HG02973 (cell line): ENCODE data around the gene PRPF18.
A peak's percentile ranks its signal among the peaks of the same experiment; 100 is the strongest.
"Not testable (repeated sequence)": the region's sequence is repeated elsewhere in the genome, so short reads cannot be mapped to it uniquely, and the experiment has no call there.

Experiments
- ATAC-seq: cut with Tn5 transposase; IDR thresholded peaks from one replicate; pipeline ENCODE4 v1.9.1; 2021; ENCODE audit warnings: moderate library complexity; ENCODE audit not compliant: unreplicated experiment

PRPF18 gene, protein sequence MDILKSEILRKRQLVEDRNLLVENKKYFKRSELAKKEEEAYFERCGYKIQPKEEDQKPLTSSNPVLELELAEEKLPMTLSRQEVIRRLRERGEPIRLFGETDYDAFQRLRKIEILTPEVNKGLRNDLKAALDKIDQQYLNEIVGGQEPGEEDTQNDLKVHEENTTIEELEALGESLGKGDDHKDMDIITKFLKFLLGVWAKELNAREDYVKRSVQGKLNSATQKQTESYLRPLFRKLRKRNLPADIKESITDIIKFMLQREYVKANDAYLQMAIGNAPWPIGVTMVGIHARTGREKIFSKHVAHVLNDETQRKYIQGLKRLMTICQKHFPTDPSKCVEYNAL

DNA sequence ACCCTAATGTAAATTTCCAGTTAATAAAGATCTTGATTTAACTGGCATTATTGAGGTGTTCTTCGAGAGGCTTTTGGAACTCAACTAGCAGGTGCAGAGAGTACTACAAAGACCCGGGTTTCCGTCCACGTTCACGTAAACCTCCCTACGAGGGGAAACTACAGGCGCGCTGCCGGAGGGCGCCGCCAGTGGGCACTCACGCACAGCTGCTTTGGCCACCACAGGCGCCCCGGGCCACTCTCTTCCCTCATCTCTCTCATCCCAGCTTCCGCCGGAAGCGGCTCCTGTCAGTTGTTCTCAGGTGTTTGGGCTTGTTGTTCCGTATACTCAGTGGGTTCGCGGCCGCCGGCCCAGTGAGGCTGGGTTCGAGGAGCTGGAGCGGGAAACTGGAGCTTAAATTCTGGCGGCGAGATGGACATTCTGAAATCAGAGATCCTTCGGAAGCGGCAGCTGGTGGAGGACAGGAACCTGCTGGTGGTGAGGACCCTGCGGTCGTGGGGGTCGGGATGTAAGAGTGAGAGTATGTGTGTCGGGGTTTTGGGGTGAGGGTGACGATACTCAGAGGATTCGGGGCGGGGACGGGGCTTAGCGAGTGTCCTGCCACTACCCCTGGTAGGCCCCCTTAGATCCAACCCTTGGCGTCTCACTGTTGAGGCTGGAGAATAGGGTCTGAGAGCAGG, at the start of gene PRPF18:
PRPF18 (plus strand) TSS at position 290 of the 680 bp plus-strand sequence; CDS start at position 412, 122 bp downstream.
- peak; percentile 99 for ATAC-seq

DNA sequence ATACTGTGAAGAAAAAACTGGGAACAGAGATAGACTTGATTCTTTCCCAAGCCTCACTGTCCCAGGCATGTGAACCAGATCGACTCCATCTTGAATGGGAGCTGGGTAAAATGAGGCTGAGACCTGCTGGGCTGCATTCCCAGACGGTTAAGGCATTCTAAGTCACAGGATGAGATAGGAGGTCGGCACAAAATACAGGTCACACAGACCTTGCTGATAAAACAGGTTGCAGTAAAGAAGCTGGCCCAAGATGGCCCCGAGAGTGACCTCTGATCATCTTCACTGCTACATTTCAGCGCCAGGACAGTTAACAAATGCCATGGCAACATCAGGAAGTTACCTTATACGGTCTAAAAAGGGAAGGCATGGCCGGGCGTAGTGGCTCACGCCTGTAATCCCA, 48.8 kb upstream of the PRPF18 start:
- not testable (repeated sequence) for ATAC-seq

DNA sequence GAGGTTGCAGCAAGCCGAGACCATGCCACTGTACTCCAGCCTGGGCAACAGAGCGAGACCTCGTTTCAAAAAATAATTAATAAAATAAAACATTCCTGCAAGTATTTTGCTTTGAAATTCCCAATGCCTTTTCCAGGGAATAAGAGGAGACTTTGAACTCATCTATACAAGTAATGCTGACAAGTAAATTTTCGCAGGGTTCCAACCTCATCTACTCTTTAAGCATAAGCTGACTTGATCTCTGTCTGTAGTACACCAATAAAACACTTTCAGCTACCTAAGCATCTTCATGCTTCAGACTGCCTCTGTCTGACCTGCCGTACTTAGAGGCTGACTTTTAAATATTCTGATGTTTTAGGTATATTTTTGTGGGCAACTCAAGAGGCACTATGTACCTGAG, 44.2 kb upstream of the PRPF18 start:
- no peak for ATAC-seq

DNA sequence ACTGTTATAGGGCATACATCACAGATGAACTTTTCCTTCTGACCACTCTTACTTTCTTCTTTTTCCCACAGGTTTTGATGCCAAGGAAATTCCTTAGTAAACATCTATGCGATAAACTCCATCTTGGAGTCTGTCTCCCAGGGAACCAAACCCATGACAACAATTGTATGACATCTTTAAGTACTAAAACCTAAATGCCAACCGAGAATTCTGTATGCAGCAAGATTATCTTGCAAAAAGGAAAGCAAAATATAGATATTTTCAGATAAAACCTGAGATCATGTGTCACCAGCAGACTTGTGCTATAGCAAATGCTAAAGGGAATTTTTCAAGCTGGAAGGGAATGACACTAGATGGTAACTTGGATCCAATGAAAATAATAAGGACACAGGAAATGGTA, 36.0 kb upstream of the PRPF18 start:
- ATAC-seq: no peak

DNA sequence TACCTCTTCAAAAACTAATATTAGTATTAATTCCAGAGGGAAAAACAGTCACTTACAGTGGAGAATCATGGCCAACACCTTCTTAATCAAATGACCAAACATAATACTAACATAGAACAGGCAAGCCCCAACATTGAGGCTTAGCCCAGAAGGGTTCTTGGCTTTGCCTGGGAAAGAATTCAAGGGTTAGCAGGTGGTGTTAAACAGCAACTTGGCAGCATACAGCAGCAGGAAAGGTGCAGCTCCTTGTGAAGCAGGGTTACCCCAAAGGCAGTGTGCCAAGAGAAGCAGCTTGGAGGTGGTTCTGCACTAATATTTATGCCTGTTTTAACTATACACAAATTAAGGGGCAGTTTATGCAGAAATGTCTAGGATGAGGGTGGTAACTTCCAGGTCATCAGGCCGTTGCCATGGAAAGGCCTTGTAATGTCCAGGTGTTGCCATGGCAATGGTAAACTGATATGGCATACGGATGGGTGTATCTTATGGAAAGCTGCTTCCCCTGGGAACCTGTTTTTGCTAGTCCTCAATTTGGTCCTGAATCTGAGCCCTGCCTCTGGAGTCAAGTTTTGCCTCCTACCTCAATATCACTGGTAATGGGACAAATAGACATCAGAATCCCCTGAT, 30.8 kb upstream of the PRPF18 start:
- ATAC-seq: no peak

DNA sequence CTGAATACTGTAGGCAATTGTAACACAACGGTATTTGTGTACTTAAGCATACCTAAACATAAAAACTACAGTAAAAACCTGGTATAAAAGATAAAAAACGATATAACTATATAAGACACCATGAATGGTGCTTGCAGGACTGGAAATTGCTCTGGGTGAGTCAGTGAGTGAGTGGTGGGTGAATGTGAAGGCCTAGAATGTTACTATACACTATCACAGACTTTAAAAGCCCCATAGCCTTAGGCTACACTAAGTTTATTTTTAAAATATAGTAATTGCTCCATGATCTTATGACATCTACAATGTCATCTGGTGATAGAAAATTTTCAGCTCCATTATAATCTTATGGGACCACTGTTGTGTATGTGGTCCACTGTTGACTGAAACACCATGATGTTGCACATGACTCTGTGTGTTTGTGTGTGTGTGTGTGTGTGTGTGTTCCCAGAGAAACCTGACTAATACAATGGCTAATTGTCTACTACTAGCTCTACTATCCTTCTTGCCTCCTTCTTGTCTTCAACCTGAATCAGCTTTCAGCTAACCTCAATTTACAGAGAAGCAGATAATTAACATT, 27.6 kb upstream of the PRPF18 start:
- ATAC-seq: no peak

DNA sequence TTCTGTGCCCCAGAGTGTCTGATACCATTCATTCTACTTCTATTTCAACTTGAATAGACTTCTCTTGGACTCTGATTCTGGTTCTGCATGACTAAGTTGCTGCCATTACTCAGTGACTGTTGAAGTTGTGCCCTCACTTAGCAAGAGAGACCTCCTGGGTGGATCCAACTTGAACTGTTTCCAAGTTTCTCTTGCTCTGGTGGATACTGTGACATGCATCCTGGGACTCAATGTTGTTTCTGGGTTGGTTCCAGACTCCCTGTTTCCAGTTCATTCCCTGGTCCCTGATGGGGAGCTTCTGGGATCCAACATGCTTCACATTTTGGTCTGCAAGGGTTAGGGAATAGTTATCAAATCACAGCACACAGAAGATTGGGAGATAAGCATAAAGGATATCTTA, 26.2 kb upstream of the PRPF18 start:
- no peak for ATAC-seq

DNA sequence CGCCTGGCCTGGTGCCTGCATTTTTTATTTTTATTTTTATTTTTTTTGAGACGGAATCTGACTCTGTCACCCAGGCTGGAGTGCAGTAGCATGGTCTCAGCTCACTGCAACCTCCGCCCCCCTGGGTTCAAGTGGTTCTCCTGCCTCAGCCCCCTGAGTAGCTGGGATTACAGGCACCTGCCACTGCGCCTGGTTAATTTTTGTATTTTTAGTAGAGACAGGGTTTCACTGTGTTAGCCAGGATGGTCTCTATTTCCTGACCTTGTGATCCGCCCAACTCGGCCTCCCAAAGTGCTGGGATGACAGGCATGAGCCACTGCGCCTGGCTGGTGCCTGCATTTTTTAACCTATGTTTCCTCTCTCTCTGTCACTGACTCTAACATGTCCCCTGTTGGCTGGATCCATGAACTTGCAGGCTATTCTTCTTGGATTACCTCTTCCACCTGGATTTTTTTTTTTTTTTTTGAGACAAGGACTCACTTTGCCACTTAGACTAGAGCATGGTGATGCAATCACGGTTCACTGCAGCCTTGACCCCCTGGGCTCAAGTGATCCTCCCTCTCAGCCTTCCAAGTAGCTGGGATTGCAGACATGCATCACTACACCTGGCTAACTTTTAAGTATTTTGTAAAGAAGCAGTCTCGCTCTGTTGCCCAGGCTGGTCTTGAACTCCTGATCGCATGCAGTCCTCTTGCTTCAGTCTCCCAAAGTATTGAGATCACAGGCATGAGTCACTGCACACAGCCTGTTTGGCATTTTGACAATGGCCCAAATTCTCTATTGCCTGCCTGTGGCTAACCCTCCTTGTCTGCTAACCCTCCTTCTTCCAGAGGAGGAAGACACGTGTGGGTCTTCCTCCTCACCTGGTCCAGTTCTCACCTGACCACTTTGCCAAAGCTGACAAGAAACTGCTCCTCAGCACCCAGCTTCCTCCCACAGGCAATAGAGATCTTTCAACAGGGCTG, 23.0 kb upstream of the PRPF18 start:
- no peak for ATAC-seq

DNA sequence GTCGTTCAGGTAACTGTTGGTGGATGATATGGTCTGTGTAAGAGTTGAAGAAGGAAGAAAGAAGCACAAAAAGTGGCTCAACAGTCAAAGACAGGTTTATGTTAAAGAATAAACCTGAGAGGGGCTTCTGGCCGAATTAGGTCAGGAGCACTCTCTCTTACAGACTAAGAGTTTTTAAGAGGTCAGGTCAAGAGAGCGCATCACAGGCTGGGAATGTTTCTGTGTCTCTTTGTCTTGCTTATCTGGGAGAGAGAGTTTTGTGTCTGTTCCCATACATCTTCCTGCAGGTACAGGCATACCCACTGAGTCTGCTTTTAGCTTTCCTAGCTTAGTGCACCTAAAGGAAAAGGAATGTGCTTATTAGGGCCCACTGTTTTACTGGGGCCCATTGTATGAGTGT, 22.2 kb upstream of the PRPF18 start:
- ATAC-seq: no peak

DNA sequence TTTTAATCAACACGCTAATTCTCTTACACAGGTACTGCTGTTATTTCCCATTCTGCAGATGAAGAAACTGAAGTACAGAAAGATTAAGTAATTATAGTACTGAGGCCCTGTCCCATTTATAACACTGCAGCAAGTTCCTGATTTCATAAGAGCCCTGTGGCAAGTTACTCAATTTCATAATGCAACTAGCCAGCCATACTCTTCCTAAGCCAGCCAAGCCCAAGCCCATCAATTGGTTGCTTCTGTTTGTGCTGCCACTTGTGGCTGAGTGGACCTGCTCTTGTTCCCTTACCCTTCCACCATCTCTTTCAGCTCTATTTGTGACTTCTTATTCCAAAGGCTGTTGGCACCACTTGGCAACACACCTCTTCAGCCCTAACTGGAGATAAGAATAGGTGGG, 19.7 kb upstream of the PRPF18 start:
- ATAC-seq: no peak

DNA sequence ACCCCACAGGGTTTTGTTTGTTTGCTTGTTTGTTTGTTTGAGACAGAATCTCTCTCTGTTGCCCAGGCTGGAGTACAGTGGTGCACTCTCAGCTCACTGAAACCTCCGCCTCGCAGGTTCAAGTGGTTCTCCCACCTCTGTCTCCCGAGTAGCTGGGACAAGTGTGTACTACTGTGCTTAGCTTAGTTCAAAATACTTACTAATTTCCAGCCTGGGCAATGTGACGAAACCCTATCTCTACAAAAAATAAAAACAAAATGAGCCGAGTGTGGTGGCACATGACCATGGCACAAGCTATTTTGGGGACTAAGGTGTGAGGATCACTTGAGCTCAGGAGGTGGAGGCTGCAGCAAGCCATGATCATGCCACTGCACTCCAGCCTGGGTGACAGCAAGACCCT, 15.2 kb upstream of the PRPF18 start:
- ATAC-seq: no peak

DNA sequence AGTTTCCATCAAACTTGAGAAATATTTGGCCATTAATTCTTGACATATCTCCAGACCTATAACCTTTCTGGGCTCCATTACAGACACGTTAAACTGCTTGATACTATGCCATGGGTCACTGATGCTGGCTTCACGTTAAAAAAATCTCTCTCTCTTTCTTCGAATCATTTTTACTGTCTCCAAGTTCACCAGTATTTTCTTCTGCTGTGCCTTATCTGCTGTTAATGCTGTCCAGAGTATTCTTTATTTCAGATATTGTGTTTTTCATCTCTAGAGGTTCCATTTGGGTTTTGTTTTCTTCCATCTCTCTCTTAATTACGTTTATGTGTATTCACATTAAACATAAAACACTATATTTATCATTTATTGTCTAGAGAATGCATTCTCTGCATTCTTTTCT, 12.8 kb upstream of the PRPF18 start:
- no peak for ATAC-seq

DNA sequence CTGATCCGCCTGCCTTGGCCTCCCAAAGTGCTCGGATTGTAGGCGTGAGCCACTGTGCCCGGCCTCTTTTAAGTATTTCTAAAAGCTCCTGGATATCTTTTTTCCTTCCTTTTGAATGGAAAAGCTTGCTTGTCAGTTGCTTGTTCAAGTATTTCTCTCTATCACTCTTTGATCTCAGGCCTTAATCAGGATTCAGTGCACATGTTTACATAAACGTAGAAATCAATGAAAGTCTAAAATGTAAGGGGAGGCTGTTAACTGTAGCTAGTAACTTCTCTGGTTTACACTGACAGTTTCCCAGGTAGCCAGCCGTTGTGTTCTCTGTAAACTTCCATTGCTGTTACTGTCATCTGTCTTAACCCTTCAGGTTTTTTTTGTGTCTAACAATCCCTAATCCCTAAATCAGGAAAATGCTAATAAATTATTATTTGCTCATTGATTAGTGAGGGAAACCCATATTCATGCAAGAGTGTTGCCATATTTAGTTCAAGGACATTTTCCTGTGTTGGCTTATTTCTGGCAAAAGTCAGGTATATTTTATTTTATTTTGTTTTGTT, 1.5 kb upstream of the PRPF18 start:
- no peak for ATAC-seq

DNA sequence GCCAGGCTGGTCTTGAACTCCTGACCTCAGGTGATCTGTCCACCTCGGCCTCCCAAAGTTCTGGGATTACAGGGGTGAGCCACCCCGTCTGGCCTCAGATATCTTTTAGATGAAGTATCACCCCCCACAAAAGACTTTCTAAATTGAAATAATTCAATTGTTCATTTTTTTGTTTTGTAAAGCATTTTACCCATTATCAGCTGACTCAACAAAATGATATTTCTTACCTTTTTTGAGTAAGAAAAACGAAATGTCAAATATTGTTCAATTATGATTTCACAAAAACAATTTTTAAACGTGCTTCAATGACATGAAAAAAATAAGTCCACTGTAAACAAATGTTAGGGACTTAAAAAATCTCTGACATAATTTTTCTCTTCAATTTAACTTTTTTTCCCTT, 822 bp upstream of the PRPF18 start:
- no peak for ATAC-seq

DNA sequence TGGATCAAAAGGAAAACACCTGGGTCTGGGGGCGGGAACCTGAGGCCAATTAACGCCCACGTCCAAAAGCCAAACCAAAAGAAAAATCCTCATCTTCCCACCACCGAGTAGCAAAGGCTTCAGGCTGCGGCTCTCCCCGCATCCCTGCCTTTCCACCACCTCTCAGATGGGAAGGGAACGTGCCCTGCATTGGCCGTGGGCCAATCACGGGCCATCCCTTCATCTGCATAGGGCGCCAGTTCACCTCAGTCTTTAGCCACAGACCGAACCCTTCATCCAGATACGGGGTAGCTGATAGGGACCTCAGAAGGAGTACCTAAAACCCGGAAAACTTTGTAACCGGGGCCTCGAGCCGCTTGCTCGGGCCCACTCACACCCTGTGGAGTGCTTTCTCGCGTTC, 626 bp downstream of the PRPF18 start:
- no peak for ATAC-seq

DNA sequence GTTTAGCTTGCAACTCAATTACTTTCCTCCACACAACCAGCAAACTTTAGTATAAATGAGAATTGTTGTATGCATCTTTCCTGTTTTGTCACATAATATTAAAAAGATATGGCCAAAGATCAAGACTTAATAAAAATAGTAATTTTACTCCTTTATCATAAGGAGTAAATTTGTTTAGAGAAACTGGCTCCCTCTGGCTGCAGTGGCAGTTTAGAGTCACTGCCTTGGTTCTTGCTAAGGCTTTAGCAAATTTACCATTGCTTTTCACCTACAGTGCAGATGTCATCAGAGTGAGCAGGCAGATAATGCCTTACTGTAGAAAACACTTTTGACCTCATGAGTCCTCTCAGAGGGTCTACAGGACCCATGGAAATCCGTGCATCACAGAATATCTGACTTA, 2.6 kb downstream of the PRPF18 start:
- ATAC-seq: no peak

DNA sequence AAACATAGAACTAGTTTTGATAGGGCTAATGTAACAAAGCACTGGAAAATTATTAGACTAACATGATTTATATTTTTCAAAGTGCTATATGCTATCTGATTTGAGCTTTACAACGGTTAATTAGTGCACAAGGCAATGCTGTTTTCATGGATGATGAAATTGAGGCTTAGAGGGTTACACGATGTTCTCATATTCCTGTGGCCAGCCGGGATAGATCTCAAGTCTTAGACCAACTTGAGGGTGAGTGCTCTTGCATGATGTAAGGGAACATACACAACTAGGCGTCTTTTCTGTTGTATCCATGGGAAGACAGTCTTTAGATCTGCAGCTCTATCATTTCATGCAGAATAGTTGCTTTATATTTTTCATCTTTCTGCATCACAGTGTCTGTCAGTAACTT, 4.1 kb downstream of the PRPF18 start:
- no peak for ATAC-seq

DNA sequence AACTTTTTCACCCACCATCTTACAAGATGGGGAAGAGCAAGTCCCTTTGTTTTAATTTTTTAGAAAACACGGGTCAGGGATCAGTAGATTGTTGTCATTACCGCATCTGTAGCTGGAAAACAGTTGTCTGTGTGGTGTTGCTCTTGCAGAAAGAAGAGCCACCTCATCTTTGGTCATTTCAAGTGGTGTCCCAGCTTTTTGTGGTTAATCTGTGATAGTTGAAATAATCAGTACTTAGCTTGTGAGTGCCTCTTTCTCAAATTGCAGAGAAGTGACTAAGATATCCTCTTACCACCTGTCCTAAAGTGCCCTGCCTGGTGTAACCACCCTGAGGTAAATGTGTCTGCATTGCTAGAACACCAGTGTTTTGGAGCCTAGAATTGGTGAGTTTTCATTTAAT, 5.5 kb downstream of the PRPF18 start:
- no peak for ATAC-seq

DNA sequence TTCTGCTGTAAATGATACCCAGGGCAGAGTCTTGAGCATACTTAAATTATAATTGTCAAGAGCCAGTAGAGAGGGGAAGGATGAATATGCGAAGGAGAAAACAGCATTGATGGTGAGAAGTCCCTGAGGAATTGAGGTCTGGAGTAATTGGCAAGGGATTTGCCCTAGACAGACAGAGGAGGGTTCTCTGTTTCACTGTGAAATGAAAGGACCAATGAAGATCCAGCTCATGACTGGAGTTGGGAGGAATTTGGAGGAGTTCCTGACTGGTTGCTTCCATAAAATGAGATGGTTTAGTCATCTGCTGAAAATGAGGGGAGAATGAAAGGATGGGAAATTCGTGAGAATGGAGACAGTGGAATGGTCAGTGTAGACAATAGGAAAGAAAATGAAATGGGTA, 6.8 kb downstream of the PRPF18 start:
- no peak for ATAC-seq

DNA sequence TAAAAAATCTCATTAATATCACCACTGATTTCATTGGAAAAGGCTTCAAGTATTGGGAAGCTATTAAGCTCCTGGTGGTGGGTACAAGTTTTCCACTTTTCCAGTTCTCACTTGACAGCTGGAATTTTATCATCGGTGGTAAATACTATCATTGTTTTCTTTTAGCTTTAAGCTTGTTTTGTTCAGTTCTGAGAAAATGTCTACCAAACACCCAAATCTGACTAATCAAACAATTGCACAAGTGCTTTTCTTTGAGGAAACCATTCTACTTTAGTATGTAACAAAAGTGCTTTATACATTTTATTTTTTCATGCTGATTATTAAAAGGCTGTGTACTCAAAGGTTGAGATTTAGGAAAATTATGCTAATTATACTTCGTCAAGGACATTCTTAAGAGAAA, 7.9 kb downstream of the PRPF18 start:
- no peak for ATAC-seq
